NB4 (cell line): ENCODE data around the gene TEAD4.

Source experiments
- CTCF ChIP-seq: IDR thresholded peaks from one replicate; pipeline ENCODE4 v1.5.1; 2012; ENCODE audit warnings: low read depth, low read length
- MYC ChIP-seq: IDR thresholded peaks from 2 replicates; pipeline ENCODE4 v1.6.1; 2011; ENCODE audit warnings: low read depth, low read length

- no peak for TF ChIP-seq CTCF
- TF ChIP-seq MYC, result no peak
Observed at GRCh38 chr12:2977776-2978175, 18.6 kb downstream of the TEAD4 start.
